Measurements from ENCODE around the gene CASD1.

- TF ChIP-seq CTCF (conservative IDR thresholded peaks at IDR 0.05): no peak
- no peak for TF ChIP-seq EZH2 (IDR thresholded peaks at IDR 0.05; ENCODE audit: low read depth)
Observed at GRCh38 chr7:94557215-94557614, 47.6 kb downstream of the CASD1 start.

Data from PC-9 (cell line).